LHCN-M2 (cell line): Measurements from ENCODE around the gene ATP11B. TPM values are rescaled to one million over a fixed set of nuclear protein-coding genes. Genes with fewer than 3 reads are reported as not detected.
A peak's percentile ranks its signal among the peaks of the same experiment; 100 is the strongest.

Source experiments
- DNase-seq: peaks from one replicate; pipeline ENCODE4 v3.0.0-alpha.2; 2012; ENCODE audit warnings: low read depth
- total RNA-seq: library from RNA; depleted of rRNA; stranded (reverse); fragments of >200 nt; gene quantifications from 2 replicates; pipeline ENCODE4 v1.2.3, GENCODE V29; 2014; rRNA removed

The ATP11B gene
- total RNA-seq, 1 experiment from 2014 or later, result 47.2 TPM

DNA sequence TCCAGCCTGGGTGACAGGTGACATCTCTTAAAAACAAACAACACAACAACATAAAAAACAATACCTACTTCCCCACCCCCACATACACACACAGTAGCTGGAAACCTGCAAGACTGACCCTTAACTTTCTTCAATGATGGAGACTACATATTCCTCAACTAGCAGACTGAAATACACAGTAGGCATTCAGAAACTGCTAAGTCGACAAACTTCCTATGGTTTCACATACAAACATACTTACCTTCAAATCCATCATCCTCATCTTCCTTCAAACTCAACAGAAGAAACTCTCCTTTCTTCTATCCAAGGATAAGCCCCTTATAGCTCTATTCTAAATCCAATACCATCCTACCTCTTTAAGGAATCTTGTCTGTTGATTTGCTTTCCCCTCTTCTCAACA, 156.4 kb downstream of the ATP11B start:
- no peak for DNase-seq

GRCh38 chr3:182954553-182955235, 161.4 kb downstream of the ATP11B start:
- DNase-seq, result no peak

- no peak for DNase-seq
Measured at GRCh38 chr3:182957226-182957625, 163.9 kb downstream of the ATP11B start.

DNA sequence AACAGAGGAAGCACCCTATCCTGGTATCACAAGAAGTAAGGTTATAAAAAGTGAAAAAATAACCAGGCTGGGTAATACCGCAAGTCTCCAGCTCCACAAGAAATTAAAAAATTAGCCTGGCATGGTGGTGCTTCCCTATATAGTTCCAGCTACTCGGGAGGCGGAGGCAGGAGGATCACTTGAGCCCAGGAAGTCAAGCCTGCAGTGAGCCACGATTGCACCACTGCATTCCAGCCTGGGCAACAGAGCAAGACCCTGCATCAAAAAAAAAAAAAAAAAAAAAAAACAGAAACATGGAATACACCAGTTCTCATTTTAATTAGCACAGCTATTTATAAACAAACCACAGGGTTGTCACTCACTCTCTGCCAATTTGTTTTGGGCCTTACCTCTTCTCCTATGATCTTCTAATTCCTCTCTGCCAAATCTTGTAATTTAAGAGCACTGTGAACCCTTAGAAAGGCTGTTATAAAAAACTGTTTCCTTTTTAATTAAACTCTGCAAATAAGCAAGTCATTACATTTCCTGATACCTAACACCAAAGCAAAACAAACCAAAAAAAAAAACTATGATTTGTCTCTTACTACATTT, 164.5 kb downstream of the ATP11B start:
- DNase-seq, result no peak

GRCh38 chr3:182959474-182960350, 166.4 kb downstream of the ATP11B start:
- no peak for DNase-seq

DNA sequence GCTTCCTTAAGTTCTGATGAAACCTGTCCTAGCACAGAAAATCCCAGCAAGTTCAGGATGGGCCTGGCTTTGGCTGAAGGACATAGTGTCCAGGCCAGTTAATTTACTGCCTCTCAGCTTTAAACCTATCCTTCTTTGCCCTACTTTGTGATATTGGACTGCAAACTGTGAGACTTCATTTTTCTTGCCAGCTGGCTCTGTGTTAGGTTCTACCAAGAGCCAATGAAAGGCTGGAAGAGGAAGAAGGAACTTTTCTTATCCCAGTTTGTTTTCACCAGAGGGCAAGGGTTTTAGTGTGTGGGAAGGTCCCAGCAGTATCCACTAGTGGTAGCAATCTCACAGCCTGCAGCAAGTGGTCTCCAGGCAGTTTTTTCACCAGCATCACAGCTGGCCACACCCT, 168.9 kb downstream of the ATP11B start:
- DNase-seq, result no peak

- DNase-seq, result no peak
Measured at GRCh38 chr3:182964179-182964578, 170.9 kb downstream of the ATP11B start.

DNA sequence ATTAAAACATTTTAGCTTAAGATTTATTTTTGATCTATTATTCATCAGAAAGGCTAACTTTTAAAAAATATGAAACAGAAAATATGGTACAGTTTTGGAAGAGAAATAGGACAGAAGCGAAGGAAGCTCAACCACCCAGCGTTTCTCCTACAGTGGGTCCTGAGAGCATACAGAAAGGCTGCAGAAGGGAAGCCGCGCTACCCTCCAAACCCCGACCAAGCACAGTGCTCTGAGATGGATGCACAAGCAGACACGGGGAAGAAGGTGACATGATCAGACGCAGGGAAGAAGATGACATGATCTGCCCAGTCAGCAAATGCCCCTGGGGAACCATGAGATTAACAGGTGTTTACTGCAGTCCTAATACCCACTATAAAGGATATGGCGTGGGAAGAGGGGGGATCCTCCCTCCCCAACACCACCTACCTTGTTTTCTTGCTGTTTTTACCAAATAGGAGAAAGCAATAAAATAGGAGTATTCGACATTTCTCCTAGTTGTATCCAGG, 172.6 kb downstream of the ATP11B start:
- DNase-seq, result no peak

- DNase-seq, result no peak
Measured at GRCh38 chr3:182967218-182968204, 174.2 kb downstream of the ATP11B start.

- peak; percentile 60 for DNase-seq
Measured at GRCh38 chr3:182969277-182969676, 176.0 kb downstream of the ATP11B start.

DNA sequence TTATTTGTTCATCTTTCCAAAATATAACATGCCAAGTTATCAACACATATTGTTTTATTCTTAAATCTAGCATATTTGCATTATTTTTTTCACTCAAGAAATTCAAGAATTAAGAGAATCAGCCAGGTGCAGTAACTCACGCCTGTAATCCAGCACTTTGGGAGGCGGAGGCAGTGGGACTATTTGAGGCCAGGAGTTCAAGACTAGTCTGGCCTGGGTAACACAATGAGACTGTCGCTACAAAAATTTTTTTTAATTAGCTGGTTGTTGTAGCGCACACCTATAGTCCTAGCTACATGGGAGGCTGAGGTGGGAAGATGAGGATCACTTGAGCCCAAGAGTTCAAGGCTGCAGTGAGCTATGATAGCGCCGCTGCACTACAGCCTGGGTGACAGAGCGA, 176.5 kb downstream of the ATP11B start:
- DNase-seq, result no peak

DNA sequence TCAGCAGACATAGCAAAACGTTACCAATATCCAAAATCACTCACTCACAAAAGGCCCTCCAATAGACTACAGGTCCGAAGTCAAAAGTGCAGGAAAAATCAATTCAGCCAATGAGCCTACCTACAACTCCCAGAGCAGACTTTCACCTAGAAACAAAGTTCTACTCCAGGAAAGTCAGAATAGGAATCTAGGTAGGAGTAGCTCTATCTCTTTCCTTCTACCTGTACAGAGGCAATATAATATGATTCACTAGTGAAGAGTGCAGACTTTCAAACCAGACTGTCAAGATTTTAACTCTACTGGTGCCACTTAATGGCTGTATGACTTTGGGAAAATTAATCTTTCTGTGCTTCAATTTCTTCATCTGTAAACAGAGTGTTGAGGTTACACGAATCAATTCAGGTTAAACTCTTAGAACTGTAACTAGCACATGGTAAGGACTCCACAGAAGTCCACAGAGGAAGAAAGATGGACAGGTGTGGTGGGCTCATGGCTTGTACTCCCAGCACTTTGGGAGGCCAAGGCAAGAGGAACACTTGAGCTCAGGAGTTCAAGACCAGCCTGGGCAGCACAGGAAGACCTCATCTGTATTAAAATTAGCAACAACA, 177.6 kb downstream of the ATP11B start:
- no peak for DNase-seq

Other genes with a start within 250 kb of the ATP11B start
- 25.0 and 26.2 TPM in 2 replicates for gene DCUN1D1, start 187.0 kb downstream of the ATP11B start, total RNA-seq